BE2C (cell line): ENCODE results near the gene PRR23E.

ENCODE experiments used
- DNase-seq: peaks from one replicate; pipeline ENCODE4 v3.0.0-alpha.2; 2020
- H3K27me3 ChIP-seq: fragments of 250-450 bp; sonication (Bioruptor Pico); 2 replicates; pipeline ENCODE4 v1.5.1; 2020; ENCODE audit warnings: mild to moderate bottlenecking
- H3K36me3 ChIP-seq: fragments of 250-450 bp; sonication (Bioruptor Pico); 2 replicates; pipeline ENCODE4 v1.5.1; 2020; ENCODE audit warnings: mild to moderate bottlenecking
- H3K4me1 ChIP-seq: fragments of 250-450 bp; sonication (Bioruptor Pico); 2 replicates; pipeline ENCODE4 v1.5.1; 2020
- H3K4me3 ChIP-seq: 2 replicates; pipeline ENCODE4 v1.5.1; 2011; ENCODE audit warnings: low read depth, low read length
- H3K9me3 ChIP-seq: fragments of 250-450 bp; sonication (Bioruptor Pico); 2 replicates; pipeline ENCODE4 v1.5.1; 2020
- TF ChIP-seq, protein P1 (sequence below): IDR thresholded peaks from 2 replicates; pipeline ENCODE4 v1.5.1; 2012; ENCODE audit warnings: mild to moderate bottlenecking, low read depth, low read length

PRR23E gene

DNA sequence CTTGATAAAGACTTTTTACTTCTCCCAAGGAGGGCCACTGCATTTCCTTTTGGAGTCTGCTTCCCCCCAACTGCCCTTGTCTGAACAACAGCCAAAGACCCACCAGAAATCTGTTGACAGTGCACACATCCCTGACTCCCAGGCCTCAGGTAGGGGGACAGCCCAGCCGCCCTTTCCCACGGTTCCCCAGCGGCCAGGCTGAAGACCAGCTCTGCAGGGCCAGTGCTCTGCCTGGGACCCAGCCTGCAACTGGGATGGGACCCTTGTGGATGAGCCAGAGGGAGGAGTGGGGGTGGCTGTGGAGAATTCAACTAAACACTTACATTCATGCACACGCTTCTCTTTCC, 8.1 kb upstream of the PRR23E start:
- H3K27me3 ChIP-seq: no peaks in the 10 kb centered on the region
- peaks cover 10% of the 10 kb centered on the region for H3K4me1 ChIP-seq
- no peak overlapping the region for H3K4me3 ChIP-seq
- DNase-seq: no peak
- no peaks in the 10 kb centered on the region for H3K9me3 ChIP-seq
- H3K36me3 ChIP-seq: no peaks in the 10 kb centered on the region
- TF ChIP-seq, protein P1, sequence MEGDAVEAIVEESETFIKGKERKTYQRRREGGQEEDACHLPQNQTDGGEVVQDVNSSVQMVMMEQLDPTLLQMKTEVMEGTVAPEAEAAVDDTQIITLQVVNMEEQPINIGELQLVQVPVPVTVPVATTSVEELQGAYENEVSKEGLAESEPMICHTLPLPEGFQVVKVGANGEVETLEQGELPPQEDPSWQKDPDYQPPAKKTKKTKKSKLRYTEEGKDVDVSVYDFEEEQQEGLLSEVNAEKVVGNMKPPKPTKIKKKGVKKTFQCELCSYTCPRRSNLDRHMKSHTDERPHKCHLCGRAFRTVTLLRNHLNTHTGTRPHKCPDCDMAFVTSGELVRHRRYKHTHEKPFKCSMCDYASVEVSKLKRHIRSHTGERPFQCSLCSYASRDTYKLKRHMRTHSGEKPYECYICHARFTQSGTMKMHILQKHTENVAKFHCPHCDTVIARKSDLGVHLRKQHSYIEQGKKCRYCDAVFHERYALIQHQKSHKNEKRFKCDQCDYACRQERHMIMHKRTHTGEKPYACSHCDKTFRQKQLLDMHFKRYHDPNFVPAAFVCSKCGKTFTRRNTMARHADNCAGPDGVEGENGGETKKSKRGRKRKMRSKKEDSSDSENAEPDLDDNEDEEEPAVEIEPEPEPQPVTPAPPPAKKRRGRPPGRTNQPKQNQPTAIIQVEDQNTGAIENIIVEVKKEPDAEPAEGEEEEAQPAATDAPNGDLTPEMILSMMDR: no peak

DNA sequence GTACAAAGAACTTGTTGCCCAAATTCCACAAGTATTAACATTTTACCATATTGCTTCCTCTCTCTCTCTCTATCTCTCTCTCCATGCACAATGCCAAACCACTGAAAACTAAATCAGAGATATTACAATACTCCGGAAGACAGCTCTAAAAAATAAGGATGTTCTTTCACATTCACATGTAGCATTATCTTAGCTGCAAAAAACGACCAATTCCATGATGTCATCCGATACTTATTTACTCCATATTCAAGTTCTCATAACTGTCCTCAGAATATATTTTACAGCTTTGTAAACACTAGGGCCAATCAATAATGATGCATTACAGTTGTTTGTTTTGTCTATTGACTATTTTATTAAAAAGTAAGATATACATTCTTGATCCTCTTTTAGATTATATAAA, 7.7 kb upstream of the PRR23E start:
- H3K4me1 ChIP-seq: peaks cover 8% of the 10 kb centered on the region
- no peak for DNase-seq
- no peaks in the 10 kb centered on the region for H3K36me3 ChIP-seq
- TF ChIP-seq, protein P1: no peak
- H3K27me3 ChIP-seq: no peaks in the 10 kb centered on the region
- no peaks in the 10 kb centered on the region for H3K9me3 ChIP-seq
- H3K4me3 ChIP-seq: no peak overlapping the region

GRCh38 chr3:127185962-127186674, 6.8 kb upstream of the PRR23E start:
- no peaks in the 10 kb centered on the region for H3K4me1 ChIP-seq
- H3K27me3 ChIP-seq: no peaks in the 10 kb centered on the region
- no peaks in the 10 kb centered on the region for H3K9me3 ChIP-seq
- no peak for DNase-seq
- no peak overlapping the region for H3K4me3 ChIP-seq
- TF ChIP-seq, protein P1: no peak
- no peaks in the 10 kb centered on the region for H3K36me3 ChIP-seq

GRCh38 chr3:127187316-127187715, 5.6 kb upstream of the PRR23E start:
- H3K4me3 ChIP-seq: no peak overlapping the region
- H3K4me1 ChIP-seq: no peaks in the 10 kb centered on the region
- no peaks in the 10 kb centered on the region for H3K36me3 ChIP-seq
- no peak for DNase-seq
- TF ChIP-seq, protein P1: no peak
- no peaks in the 10 kb centered on the region; the same call in 1 of the 2 replicates for H3K9me3 ChIP-seq
- no peaks in the 10 kb centered on the region for H3K27me3 ChIP-seq

DNA sequence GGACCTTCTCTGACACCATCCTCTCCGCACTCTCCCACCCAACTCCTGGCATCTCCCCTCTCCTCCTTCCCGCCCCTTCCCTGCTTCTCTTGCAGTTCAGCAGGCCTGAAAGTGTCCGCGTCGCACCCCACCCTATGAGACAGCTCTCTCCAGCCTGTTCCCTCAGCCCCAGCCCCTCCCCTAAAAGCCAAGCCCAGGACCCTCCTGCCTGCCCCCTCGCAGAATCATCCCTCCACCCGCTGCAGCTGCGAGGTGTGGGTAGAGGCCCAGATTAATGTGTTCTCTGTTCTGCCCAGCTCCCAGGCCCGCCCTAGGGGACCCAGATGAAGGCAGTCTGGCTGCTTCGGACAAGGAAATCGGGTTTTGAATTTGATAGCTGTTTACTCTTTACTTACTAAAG, 410 bp downstream of the PRR23E start:
- TF ChIP-seq, protein P1: no peak
- H3K4me3 ChIP-seq: no peak overlapping the region
- no peaks in the 10 kb centered on the region for H3K36me3 ChIP-seq
- H3K4me1 ChIP-seq: peaks cover 4% of the 10 kb centered on the region; the same call in 1 of the 2 replicates
- no peaks in the 10 kb centered on the region; the same call in none of the 2 replicates for H3K9me3 ChIP-seq
- no peaks in the 10 kb centered on the region for H3K27me3 ChIP-seq
- no peak for DNase-seq

DNA sequence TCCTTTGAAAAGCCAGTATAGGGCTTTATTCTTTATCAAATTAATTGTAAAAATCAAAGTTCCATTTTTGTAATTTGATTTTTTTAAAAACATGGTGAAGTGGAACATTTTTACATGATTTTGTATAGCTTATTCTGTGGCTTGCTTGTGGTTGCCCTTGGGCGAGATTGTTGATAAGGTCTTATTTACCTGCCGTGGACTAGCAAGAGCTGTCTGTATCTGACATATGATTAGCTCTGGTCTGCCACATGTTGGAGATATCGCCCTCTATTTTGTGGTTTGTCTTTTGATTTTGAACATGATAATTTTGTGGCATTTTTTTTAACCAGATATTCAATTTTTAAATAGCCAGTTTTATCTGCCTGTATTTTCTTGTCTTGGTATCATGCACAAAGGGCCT, 844 bp downstream of the PRR23E start:
- DNase-seq: no peak
- no peaks in the 10 kb centered on the region; the same call in none of the 2 replicates for H3K9me3 ChIP-seq
- no peak overlapping the region for H3K4me3 ChIP-seq
- H3K4me1 ChIP-seq: peaks cover 4% of the 10 kb centered on the region; the same call in 1 of the 2 replicates
- no peaks in the 10 kb centered on the region for H3K36me3 ChIP-seq
- H3K27me3 ChIP-seq: no peaks in the 10 kb centered on the region
- TF ChIP-seq, protein P1: no peak
